Panc1 (cell line): ENCODE measurements around the gene PELI1.
"Not testable (repeated sequence)": the region's sequence is repeated elsewhere in the genome, so short reads cannot be mapped to it uniquely, and the experiment has no call there.

Experiments
- CTCF ChIP-seq: fragments of 450-650 bp; IDR thresholded peaks from 2 replicates; pipeline ENCODE4 v1.5.1; 2017; ENCODE audit warnings: mild to moderate bottlenecking
- POLR2AphosphoS5 ChIP-seq: IDR thresholded peaks from 2 replicates; pipeline ENCODE4 v1.6.1; 2012; ENCODE audit warnings: mild to moderate bottlenecking, low read depth, low read length, moderate library complexity
- SIN3A ChIP-seq: IDR thresholded peaks from 2 replicates; pipeline ENCODE4 v1.6.1; 2012; ENCODE audit warnings: low read depth, mild to moderate bottlenecking, low read length, moderate library complexity, borderline replicate concordance; ENCODE audit not compliant: insufficient read depth
- TCF7L2 ChIP-seq: IDR thresholded peaks from 2 replicates; pipeline ENCODE4 v1.6.1; 2011; ENCODE audit warnings: mild to moderate bottlenecking, low read depth, low read length, inconsistent platforms

- not testable (repeated sequence) for TF ChIP-seq POLR2AphosphoS5, CTCF, SIN3A, TCF7L2
Measured at GRCh38 chr2:64079688-64080087, 64.5 kb downstream of the PELI1 start.
